Activated gamma-delta T cell treated with anti-CD3 and anti-CD28 coated beads, Interleukin-2, amount 50 U/mL, for 16 hours (primary cell): ENCODE results near the gene ZC3H18.

Source experiments
- DNase-seq: peaks from one replicate; pipeline ENCODE4 v3.0.0-alpha.2; 2020; ENCODE audit warnings: low read depth

ZC3H18 gene

DNA sequence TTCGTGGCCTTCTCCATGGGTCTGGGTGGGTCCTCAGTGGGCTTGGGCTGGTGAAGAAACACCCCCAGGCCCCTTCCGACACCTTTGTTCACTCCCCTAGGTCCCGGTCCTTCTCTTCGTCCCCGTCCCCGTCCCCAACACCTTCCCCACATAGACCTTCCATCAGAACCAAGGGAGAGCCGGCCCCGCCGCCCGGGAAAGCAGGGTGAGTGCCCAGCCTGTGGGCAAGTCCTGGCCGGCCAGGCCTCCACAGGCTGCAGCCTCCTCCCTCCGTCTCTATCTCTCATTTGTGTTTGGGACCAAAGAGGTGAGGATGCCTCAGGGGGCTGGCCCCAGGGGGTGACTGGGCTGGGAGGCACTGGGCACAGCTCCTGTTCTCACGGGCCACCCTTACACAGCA, 53.7 kb downstream of the ZC3H18 start:
- no peak for DNase-seq

DNA sequence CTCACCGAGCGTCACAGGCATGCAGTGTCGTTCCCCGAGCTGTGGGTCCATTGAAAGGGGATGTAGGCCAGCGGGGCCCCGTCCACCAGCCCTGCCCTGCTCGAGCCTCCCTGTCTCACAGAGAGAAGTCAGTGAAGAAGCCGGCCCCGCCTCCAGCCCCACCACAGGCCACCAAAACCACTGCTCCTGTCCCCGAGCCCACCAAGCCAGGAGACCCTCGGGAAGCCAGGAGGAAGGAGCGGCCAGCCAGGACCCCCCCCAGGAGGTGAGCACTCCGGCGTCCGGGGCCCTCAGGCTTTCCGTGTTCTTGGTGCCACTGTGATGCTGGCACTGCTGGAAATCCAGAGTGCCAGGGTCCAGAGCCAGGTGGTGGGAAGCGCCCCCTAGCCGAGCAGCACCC, 54.3 kb downstream of the ZC3H18 start:
- no peak for DNase-seq

DNA sequence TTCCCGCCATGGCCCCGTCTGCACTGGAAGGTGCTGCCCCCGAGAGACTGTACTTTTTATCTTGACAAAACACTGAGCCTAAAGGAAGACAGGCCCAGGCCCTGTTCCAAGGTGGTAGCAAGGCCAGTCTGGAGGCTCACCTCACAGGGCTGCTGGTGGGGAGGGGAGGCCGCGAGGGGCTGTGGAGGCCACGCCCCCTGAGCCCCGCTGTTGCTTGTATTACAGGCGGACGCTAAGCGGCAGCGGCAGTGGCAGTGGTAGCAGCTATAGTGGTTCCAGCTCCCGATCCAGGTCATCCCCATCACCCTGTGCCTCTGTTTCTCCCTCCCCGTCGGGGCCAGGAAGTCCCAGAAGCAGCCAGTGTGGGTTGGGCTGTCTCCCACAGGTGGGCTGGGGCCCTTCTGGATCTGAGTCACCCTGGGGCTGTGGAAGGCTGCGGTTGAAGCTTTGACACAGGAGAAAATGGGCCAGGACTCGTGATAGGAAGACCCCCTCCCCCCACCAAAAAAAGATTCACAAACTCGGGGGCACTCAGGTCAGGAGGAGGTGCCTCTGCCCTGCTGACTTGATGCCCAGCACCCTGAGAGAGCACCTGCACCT, 54.9 kb downstream of the ZC3H18 start:
- DNase-seq, result no peak

DNA sequence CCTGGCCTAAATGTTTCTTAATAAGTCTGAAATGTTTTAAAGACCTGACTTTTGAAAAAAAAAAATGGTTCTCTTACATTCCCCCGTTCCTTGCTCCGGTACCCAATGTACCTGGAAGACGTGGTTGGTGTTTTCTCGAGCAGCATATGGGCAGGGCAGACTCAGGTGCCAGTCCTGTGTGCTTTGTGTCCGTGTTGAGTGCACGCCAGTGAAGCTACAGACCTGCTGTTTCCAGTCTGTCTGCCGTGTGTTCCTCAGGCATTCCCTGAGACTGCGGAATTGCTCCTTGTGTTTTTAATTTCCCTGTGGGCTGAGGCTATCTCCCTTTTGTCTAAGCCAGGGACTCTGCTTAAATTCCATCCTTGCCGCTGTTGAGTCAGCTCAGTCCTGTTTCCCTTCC, 56.4 kb downstream of the ZC3H18 start:
- no peak for DNase-seq

DNA sequence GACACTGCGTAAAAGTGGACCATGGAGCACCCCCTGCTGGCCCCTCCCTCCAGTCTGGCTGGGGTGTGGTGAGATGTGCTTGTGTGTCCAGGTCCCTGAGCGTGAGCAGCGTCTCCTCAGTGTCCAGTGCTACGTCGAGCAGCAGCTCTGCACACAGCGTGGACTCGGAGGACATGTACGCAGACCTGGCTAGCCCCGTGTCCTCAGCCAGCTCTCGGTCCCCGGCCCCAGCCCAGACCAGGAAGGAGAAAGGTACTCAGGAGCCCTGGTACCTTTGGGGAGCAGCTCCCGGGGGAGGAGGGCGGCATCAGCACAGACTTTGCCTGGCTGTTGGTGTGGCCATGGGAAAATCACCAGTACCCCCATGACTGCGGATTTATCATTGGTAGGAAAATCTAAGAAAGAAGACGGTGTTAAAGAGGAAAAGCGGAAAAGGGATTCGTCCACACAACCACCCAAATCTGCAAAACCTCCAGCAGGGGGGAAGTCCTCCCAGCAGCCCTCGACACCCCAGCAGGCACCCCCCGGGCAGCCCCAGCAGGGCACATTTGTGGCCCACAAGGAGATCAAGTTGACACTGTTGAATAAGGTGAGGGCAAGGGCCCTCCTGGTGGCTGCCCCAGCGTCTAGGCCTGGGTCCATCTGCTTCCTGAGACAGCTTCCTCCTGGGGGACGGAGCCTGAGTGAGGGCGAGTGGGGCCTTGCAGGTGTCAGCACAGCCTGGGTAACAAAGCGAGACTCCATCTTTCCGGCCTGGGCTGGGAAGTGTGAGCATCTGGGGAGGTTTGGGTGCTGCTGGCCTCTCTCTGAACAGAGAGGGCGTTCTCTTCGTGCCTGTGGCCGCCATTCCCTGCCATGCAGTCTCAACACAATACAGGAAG, 57.6 kb downstream of the ZC3H18 start:
- no peak for DNase-seq

DNA sequence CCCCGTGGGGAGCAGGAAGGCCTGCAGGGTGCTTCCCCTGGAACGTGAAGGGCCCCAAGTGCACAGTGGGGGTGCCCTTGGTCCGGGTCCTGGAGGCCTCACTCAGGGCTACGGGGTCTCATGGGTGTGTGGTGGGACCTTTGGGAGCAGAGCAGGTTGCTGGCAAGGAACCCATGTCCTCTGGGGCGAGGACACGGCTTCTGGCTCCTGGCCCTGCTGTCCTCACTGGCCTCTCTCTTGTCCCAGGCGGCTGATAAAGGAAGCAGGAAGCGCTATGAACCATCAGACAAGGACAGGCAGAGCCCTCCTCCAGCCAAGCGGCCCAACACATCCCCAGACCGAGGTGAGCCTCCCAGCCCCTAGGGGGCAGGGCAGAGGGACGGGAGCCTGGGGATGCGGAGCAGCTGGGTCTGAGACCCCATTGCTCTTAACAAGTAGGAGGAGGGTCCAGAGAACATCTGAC, 58.3 kb downstream of the ZC3H18 start:
- no peak for DNase-seq

DNA sequence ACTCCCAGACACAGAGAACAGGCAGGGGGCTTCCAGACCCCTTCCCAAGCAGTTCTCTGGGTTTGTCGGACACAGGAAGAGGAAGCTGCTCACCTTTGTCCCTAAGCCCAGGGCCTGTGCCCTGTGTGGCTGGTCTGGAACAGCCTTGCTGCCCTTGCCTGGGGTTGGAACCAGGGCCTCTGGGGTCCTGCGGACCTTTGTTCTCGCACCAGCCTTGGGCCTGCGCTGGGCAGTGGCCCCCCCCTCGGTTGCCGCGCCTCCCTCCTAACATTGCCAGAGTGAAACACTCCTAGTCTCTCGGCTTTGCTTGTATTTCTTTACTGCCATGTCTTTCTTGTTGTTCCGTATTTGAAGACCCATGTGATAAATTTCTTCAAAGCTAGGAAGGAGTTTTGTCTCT, 59.6 kb downstream of the ZC3H18 start:
- DNase-seq, result no peak

DNA sequence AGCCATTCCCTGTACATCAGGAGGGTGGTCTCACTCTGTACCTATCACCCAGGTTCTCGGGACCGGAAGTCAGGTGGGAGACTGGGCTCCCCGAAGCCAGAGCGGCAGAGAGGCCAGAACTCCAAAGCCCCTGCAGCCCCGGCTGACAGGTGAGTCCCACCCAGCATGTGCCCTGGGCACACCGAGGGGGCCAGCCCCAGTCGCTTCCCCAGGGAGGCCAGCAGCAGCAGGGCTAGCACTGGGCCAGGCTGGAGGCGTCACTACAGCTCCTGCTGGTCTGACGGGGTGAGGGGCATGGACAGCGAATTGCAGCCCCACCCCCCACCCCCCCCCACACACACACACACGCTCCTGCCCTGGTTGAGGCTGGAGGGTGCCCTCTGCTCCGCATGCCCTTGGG, 60.2 kb downstream of the ZC3H18 start:
- DNase-seq, result no peak

DNA sequence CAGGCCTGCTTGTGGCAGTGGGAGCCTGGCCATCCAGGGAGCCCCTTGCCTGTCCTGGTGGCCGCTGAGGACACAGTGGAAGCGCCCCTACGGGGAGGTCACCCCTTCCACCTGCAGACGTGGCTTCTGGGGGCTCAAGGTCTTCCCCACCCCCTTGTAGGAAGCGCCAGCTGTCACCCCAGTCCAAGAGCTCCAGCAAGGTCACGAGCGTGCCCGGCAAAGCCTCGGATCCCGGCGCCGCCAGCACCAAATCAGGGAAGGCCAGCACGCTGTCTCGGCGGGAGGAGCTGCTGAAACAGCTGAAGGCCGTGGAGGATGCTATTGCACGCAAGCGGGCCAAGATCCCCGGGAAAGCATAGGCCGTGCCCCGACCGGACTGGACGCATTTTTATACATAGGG, 60.7 kb downstream of the ZC3H18 start:
- no peak for DNase-seq

DNA sequence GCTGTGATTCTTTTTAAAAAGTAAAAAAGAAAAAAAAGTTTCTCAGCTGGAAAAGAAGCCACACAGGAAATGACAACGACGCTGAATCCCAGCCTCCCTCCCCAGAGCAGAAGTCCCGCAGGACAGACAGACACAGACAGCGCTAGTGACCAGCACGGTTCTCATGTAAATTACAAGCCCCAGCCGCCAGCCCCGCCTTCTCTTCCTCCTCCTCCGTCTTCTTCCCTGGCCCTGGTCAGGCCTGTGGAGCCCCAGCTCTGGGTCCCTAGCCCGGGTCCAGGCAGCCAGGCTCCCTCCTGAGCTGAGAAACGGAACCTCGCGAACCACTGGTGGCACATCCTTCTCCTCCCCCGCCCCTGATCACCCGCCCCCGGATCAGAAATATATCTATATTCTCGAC, 61.2 kb downstream of the ZC3H18 start:
- no peak for DNase-seq

DNA sequence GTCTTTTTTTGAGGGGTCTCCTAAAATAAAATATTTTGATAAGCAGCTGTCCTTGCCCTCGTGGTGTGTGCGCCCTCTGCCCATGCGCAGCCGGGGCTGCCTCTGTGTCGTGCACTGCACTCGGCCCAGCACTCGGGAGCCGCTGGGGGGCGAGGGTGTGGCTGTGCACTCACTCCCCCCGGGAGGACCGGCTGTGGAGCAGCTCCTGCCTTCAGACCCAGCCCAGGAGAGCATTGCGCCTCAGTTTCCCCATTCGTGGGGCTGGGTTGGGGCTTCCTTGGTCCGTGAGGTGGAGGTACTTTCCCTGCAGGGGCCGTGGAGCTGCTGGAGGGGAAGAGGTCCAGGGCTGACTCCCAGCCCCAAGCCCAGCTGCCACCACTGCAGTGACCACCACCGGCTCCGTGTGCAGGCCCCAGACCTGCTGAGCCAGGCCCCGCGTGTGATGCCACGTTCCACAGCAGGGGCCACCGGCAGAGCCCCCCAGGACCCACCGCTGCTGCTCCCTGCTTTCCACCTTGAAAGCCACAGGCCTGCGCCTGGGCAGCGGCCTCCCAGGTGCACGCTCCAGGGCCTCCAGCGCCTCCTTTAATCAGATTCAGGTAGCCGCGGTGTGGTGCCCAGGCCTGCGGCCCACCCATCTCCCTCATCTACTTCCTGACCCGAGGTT, 61.9 kb downstream of the ZC3H18 start:
- DNase-seq, result no peak

DNA sequence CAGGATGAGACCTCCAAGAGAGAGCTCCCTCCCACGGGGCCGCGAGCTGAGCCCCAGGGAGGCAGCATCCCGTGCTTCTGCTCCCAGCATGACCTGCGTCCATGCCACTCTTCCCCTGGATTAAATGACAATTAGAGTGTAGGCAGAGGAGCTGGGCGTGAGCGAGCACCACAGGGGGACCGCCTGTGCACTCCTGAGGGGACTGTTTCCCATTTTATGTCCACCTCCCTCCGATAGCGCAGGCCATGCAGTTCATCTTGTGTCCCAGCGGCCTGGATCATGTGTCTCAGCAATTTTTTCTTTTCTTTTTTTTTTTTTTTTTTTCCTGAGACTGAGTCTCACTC, 62.4 kb downstream of the ZC3H18 start:
- no peak for DNase-seq

DNA sequence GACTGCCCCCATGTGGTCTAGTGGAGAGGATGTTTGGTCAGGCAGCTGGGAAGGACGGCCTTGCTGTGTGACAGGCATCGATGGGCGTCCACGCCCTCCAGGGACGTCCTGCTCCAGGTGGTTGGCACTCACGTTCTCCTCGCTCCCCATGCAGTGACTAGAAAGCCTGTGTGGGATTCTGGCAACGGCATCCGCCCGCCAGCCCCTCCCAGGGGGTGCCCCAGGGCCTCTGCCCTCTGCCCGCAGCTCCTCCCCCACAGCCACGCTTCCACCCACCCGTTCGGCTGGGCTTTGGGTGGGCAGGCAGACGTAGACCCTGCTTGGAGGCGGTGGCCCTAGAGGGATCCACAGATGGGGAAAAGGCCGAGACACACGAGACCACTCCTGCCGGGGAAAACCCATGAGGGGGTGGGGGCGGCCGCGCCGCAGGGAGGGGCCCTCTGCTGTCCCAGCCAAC, 63.5 kb downstream of the ZC3H18 start:
- DNase-seq, result peak; percentile 53

DNA sequence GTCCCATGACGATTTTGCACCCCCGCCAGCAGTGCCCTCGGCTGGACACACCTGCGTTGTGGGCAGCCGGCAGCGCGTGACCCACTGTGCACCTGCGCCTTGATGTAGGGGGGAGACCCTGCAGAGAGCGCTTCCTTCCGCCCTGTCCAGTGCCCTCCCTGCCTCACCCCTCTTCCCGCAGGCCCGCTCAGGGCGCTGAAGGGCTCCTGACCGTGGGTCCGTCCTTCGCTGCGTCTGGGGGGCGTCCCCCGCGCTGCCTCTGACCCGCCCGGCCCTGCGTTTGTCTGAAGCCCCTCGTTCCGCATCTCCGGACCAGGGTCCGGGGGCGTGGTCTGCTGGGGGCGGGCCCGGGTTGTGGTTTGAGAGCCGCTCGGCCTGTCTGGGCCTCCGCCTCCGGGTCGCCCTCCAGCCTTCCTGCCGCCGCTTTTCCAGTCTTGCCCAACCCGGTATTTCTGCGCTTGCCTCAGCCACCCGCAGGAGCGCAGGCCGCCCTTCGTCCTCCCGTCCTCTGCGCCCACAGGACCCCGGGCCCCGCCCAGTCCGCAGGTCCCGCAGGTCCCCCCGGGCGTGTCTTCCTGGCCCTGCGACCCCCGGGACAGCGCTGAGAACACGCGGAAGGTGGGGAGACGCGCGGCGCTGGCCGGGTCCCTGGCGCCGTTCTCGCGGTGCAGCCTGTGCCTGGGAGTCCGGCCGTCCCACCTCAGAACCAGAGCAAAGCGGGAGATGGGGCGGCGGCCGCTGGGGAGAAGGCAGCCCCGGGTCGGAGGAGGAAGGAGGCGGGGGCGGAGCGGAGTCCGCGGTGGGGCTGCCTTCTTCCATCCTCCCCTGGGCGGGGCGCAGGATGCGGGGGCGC, 64.2 kb downstream of the ZC3H18 start:
- DNase-seq, result peak; percentile 46

DNA sequence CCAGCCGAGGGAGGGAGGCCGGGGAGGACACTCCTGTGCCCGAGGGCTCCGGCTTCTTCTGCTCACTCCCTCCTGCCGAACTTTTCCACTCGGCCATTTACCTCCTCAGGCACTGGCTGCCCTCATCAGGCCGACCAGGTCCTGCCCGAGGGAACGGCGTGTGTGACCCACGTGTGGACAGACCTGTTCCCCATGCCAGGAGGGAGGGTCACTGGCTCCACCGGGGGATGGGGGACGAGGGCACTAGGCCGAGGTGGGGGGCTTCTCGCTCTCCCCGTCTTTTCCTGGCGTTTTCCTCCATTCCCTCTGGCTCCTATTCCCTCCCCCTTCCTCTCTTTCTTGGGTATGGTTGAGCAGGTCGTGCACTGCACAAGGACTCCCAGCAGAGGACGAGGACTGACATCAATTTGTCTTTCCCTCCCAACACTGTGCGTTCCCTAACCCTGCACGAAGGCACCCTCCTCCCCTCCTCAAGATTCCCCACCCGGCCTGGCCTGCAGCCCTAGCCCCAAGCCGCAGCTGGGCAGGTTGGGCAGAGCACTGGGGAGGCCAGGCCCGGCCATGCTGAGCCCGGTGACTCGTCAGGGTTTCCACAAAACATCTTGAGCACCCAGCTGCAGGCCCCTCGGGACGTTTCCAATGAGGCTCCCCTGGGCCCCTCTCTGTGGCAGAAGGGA, 64.9 kb downstream of the ZC3H18 start:
- DNase-seq, result no peak

DNA sequence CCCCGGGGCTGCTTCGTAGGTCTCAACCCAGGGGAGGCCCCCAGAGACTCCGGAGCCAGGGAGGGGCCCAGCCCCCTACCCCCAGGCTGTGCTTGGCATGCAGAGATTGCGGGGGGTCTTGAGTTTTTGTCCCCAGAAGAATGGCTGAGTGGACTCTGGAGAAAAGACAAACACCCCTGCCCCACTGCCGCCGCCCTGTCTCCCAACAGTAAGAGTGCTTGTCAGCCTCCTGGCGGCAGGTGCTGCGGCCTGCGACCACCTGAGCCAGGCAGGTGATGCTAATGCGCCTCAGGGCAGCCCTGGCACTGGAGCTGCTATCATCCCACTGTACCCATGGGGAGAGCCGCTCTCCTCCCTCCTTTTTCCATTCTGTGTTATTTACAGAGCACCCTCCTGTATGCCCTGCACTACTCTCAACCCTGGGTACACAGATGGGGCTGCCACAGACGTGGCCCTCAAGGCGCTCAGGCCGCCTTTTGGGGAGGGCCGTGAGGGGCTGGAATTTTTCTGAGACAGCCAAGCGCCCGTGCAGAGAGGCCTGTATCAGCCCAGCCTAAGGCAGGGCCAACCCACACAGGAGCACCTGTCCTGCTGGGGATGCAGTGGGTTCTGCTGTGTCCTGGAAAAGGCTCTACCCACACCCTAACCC, 65.6 kb downstream of the ZC3H18 start:
- no peak for DNase-seq

DNA sequence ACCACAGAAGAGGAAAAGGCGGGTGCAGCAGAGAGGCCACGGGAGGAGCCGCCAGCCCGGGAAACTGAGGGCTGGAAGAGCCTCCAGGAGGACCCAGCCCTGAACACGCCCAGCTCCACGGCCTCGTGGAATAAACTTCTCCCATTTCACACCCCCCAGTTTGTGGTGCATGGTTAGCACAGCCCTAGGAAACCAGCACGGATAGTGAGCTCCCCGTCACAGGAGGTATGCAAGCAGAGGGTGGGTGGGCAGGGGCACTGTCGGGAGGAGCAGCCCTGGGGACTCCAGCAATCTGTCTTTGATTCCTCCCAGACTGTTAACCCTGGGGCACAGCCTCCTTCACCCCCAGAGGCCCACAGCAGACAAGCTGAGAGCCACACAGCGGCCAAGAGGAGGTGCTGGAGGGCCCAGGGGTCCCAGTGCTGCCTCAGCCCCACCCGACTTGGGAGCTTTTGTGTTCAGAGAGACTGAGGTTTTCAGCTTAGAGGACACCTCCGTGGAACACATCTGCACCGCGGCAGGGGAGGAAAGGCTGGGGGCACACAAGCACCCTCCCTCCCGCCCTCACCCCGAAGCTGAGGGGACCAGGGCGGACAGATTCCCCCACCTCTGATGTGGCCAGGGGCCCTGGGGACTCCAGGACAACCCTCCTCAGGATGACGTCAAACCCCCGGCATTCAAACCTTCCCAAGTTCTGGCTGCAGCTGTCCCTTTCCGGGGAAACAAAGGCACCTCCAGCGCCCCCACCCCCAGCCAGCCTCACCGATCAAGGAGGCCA, 66.5 kb downstream of the ZC3H18 start:
- DNase-seq, result no peak

DNA sequence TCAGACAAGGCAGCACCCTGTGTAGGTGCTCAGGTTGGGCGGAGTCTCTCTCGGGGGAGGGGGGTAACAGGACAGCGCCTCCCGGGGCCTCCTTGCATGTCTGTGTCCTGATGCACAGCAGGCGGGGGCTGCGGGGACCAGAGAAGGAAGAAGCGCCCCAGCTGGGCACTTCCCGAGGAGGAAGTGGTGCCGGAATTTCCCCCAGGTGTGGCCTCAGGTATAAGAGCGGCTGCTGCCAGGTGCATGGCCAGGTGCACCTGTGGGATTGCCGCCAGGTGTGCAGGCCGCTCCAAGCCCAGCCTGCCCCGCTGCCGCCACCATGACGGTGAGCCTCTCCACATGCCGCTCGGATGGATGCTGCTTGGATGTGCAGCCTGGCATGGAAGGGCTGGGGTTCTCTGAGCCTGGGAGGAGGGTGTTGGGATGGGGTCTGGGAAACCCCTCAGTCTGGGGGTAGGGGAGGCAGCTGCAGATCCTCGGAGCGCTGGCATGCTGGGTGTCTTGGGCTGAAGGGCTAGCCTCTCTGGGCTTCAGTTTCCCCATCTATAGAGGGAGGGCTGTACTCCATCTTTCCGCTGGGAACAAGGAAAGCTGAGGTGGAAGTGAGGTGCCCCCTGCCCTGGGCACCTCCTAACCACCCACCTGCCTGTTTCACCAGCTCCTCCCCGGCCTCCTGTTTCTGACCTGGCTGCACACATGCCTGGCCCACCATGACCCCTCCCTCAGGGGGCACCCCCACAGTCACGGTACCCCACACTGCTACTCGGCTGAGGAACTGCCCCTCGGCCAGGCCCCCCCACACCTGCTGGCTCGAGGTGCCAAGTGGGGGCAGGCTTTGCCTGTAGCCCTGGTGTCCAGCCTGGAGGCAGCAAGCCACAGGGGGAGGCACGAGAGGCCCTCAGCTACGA, 68.4 kb downstream of the ZC3H18 start, which contains the start of gene IL17C:
TSS of gene IL17C (plus strand) at position 250 of the 908 bp plus-strand sequence. CDS start at position 320, 70 bp downstream.
- DNase-seq, result no peak
